CD14-positive monocyte (primary cell): ENCODE data around the gene SIX1. TPM values are rescaled to one million over a fixed set of nuclear protein-coding genes. Genes with fewer than 3 reads are reported as not detected.

Experiments used
- DNase-seq, 3 donors: peaks; one replicate each; pipeline ENCODE4 v3.0.0-alpha.2; 2011 to 2022
- H2AFZ ChIP-seq: 2 replicates; pipeline ENCODE4 v1.6.0; 2012; ENCODE audit warnings: mild to moderate bottlenecking, low read depth, low read length, inconsistent platforms; ENCODE audit not compliant: insufficient read depth, poor library complexity, severe bottlenecking
- H3K27ac ChIP-seq, 2 donors: 1 replicate in 1 of 2; 2 replicates in 1 of 2; pipeline ENCODE4 v1.5.1; 2012 to 2013; ENCODE audit warnings: low read length in 2 of 2, control low read depth in 1 of 2, inconsistent platforms in 1 of 2, low read depth in 1 of 2, mild to moderate bottlenecking in 1 of 2
- H3K27me3 ChIP-seq, 2 donors: one replicate each; pipeline versions ENCODE4 v1.6.0 to v1.6.1; 2011 to 2013; ENCODE audit warnings: low read length in 2 of 2; ENCODE audit not compliant: control insufficient read depth in 2 of 2, insufficient read depth in 2 of 2
- H3K36me3 ChIP-seq, 2 donors: replicated peaks in 1 of 2; 1 replicate in 1 of 2; 2 replicates in 1 of 2; pipeline versions ENCODE4 v1.5.1 to v1.6.1; 2012 to 2013; ENCODE audit warnings: low read length in 2 of 2, control low read depth in 1 of 2, inconsistent platforms in 1 of 2, mild to moderate bottlenecking in 1 of 2; ENCODE audit not compliant: insufficient read depth in 2 of 2, control insufficient read depth in 1 of 2
- H3K4me1 ChIP-seq, 2 donors: 1 replicate in 1 of 2; 2 replicates in 1 of 2; pipeline versions ENCODE4 v1.5.1 to v1.6.1; 2012 to 2013; ENCODE audit warnings: low read length in 2 of 2, control low read depth in 1 of 2, inconsistent platforms in 1 of 2, mild to moderate bottlenecking in 1 of 2, moderate library complexity in 1 of 2; ENCODE audit not compliant: insufficient read depth in 2 of 2, control insufficient read depth in 1 of 2
- H3K4me2 ChIP-seq: replicated peaks from 2 replicates; pipeline ENCODE3; 2012; ENCODE audit warnings: low read length, moderate library complexity, mild to moderate bottlenecking; ENCODE audit not compliant: poor library complexity, severe bottlenecking; ENCODE audit errors: extremely low read depth
- H3K4me3 ChIP-seq, 3 experiments: fragments of 200-600 bp in 1 of 3; sonication (generic) in 1 of 3; replicated peaks in 1 of 3; 1 replicate in 2 of 3; 2 replicates in 1 of 3; pipeline ENCODE4 v1.5.1; 2011 to 2013; ENCODE audit warnings: low read length in 3 of 3, mild to moderate bottlenecking in 3 of 3, control low read depth in 2 of 3, low read depth in 2 of 3, inconsistent platforms in 1 of 3, moderate library complexity in 1 of 3
- H3K79me2 ChIP-seq: 2 replicates; pipeline ENCODE4 v1.6.0; 2012; ENCODE audit warnings: mild to moderate bottlenecking, control low read depth, inconsistent platforms, low read length, moderate library complexity; ENCODE audit not compliant: insufficient read depth
- H3K9ac ChIP-seq: 2 replicates; pipeline ENCODE4 v1.6.0; 2017; ENCODE audit warnings: low read length, mild to moderate bottlenecking; ENCODE audit not compliant: insufficient read depth, poor library complexity, severe bottlenecking
- H3K9me3 ChIP-seq, 2 donors: replicated peaks in 1 of 2; 1 replicate in 1 of 2; 2 replicates in 1 of 2; pipeline versions ENCODE4 v1.5.1 to v1.6.1; 2012 to 2013; ENCODE audit warnings: low read length in 2 of 2, control low read depth in 1 of 2; ENCODE audit not compliant: control insufficient read depth in 1 of 2, insufficient read depth in 1 of 2
- H4K20me1 ChIP-seq: 2 replicates; pipeline ENCODE4 v1.6.0; 2012; ENCODE audit warnings: mild to moderate bottlenecking, low read length, control low read depth, moderate library complexity; ENCODE audit not compliant: insufficient read depth
- H3K27ac Mint-ChIP-seq, 7 donors: one replicate each; pipeline ENCODE4 v1.8.0; 2020; ENCODE audit warnings: mild to moderate bottlenecking in 7 of 7, mixed read lengths in 7 of 7, moderate library complexity in 6 of 7, inconsistent platforms in 2 of 7
- H3K27me3 Mint-ChIP-seq, 3 donors: one replicate each; pipeline ENCODE4 v1.8.0; 2021 to 2022; ENCODE audit warnings: low read depth in 3 of 3, mild to moderate bottlenecking in 3 of 3, mixed read lengths in 3 of 3, moderate library complexity in 3 of 3, inconsistent platforms in 1 of 3
- H3K36me3 Mint-ChIP-seq, 2 donors: one replicate each; pipeline ENCODE4 v1.8.0; 2020; ENCODE audit warnings: mixed read lengths in 2 of 2, inconsistent platforms in 1 of 2, mild to moderate bottlenecking in 1 of 2
- H3K4me1 Mint-ChIP-seq: one replicate; pipeline ENCODE4 v1.8.0; 2020; ENCODE audit warnings: mild to moderate bottlenecking, mixed read lengths
- H3K4me3 Mint-ChIP-seq, 2 donors: one replicate each; pipeline ENCODE4 v1.8.0; 2020; ENCODE audit warnings: mild to moderate bottlenecking in 2 of 2, mixed read lengths in 2 of 2, moderate library complexity in 1 of 2
- H3K9me3 Mint-ChIP-seq, 7 donors: one replicate each; pipeline ENCODE4 v1.8.0; 2020 to 2022; ENCODE audit warnings: mixed read lengths in 7 of 7, mild to moderate bottlenecking in 6 of 7, moderate library complexity in 6 of 7, inconsistent platforms in 2 of 7
- CTCF ChIP-seq: fragments of 200-600 bp; IDR thresholded peaks from one replicate; pipeline ENCODE4 v1.8.0; 2022; ENCODE audit warnings: antibody characterized with exemption, mild to moderate bottlenecking
- WGBS: methylation state at CpG from one replicate; pipeline ENCODE4 v1.1.5; 2013; ENCODE audit warnings: missing lambda C conversion rate; ENCODE audit not compliant: insufficient coverage; 5-methylcytosine and 5-hydroxymethylcytosine counted together
- intact Hi-C, 2 donors: fragments of 100-400 bp; cut with micrococcal nuclease; formaldehyde crosslinking; loops; one replicate each; pipeline versions ENCODE4 v1.15.0 to v1.15.1; 2023
- polyA plus RNA-seq, 3 donors: library from polyadenylated mRNA; depleted of rRNA in 1 of 3; unstranded in 2 of 3; stranded (reverse) in 1 of 3; fragments of 300-500 nt in 2 of 3; fragments of >200 nt in 1 of 3; fragmentation: Illumina TruSeq in 2 of 3; gene quantifications; 1 replicate in 2 of 3; 2 replicates in 1 of 3; pipeline ENCODE4 v1.2.3, GENCODE V29; 2012 to 2021

The SIX1 gene
- polyA plus RNA-seq, 3 donors = not detected

GRCh38 chr14:60646226-60646818, 3.0 kb downstream of the SIX1 start:
- TF ChIP-seq CTCF = no peak
- Histone ChIP-seq H3K36me3 (no peaks in the 10 kb centered on the region), H4K20me1 (no peaks in the 10 kb centered on the region), H3K9ac (no peak overlapping the region), H3K4me3 (no peak overlapping the region), H2AFZ (no peak overlapping the region), H3K27me3 (peaks cover 84 to 100% of the 10 kb centered on the region in 2 donors), H3K9me3 (peaks cover 3 to 44% of the 10 kb centered on the region in 2 donors), H3K27ac (no peak overlapping the region), H3K4me1 (peaks cover 28 to 45% of the 10 kb centered on the region in 2 donors), H3K79me2 (no peaks in the 10 kb centered on the region), H3K4me2 (no peak overlapping the region)
- Mint-ChIP-seq H3K4me3 (peak overlapping the region in 1 of 2 donors; percentile 96), H3K27ac (no peak overlapping the region), H3K27me3 (peaks cover 94 to 98% (median 96%) of the 10 kb centered on the region in 3 donors), H3K36me3 (peaks cover 6 to 19% of the 10 kb centered on the region in 2 donors), H3K9me3 (peaks cover 0 to 41% (median 17%) of the 10 kb centered on the region in 7 donors), H3K4me1 (peaks cover 45% of the 10 kb centered on the region)
- intact Hi-C loops = no loop called here
- no peak for DNase-seq
- 0% methylated on average over 5 of the region's 11 CpGs for WGBS

GRCh38 chr14:60645126-60645741, 4.0 kb downstream of the SIX1 start:
- Histone ChIP-seq H2AFZ (no peak overlapping the region), H3K79me2 (no peaks in the 10 kb centered on the region), H4K20me1 (no peaks in the 10 kb centered on the region), H3K4me3 (no peak overlapping the region), H3K9ac (no peak overlapping the region), H3K27ac (no peak overlapping the region), H3K9me3 (peaks cover 3 to 51% of the 10 kb centered on the region in 2 donors), H3K27me3 (peaks cover 84 to 100% of the 10 kb centered on the region in 2 donors), H3K4me1 (peaks cover 28 to 45% of the 10 kb centered on the region in 2 donors), H3K36me3 (no peaks in the 10 kb centered on the region), H3K4me2 (no peak overlapping the region)
- Mint-ChIP-seq H3K4me3 (peak overlapping the region in 1 of 2 donors; percentile 96), H3K9me3 (peaks cover 0 to 46% (median 18%) of the 10 kb centered on the region in 7 donors), H3K27ac (no peak overlapping the region), H3K4me1 (peaks cover 43% of the 10 kb centered on the region), H3K27me3 (peaks cover 94 to 98% (median 96%) of the 10 kb centered on the region in 3 donors), H3K36me3 (peaks cover 6 to 19% of the 10 kb centered on the region in 2 donors)
- no peak for DNase-seq
- intact Hi-C loops = no loop called here
- no peak for TF ChIP-seq CTCF
- no CpG with 5 or more reads among the region's 2 CpGs for WGBS
